ENCODE data around the gene TM4SF20. TPM values are rescaled to one million over a fixed set of nuclear protein-coding genes. Genes with fewer than 3 reads are reported as not detected.
A peak's percentile ranks its signal among the peaks of the same experiment; 100 is the strongest.

TM4SF20 gene
- total and polyA plus RNA-seq, 10 of the 15 experiments (the other 5 are each of a cell fraction or from before 2014, with no cell fraction given) = 0.04 to 0.07 TPM; not detected in 8

DNA sequence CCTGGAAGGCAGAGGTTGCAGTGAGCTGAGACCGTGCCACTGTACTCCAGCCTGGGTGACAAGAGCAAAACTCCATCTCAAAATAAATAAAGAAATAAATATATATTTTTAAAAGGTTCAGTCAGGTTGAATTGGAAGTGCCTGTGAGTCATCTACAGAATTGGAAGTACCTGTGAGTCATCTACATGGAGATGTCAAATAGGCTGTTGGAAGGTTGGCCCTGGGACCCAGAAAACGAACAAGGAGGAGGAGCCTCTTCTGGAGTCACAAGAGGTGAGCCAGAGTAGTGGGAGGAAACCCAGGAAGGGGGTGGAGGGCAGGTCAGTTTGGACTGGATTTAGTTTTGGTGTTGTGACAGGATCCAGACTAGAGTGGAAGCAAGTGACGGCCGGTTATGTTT, 23.9 kb upstream of the TM4SF20 start:
- in situ Hi-C loops (cut with MboI) = loop anchor here (10.0 kb wide), 1 partner anchor 362 kb away; no protein-coding TSS in a partner anchor
- POLR2A ChIA-PET = interaction anchor here (1.0 kb wide), 1 partner anchor 62 kb away, joined by 3 read pairs; no protein-coding TSS in a partner anchor
- ATAC-seq = no peak

More for the DNA sequence above, 23.9 kb upstream of the TM4SF20 start:
- H3K79me2 ChIP-seq (ENCODE audit: control insufficient read depth, insufficient read depth, low read length) = no peaks in the 10 kb centered on the region
- peaks cover 6% of the 10 kb centered on the region for H3K4me1 ChIP-seq (ENCODE audit: control insufficient read depth, insufficient read depth, low read length)
- intact Hi-C loops (cut with micrococcal nuclease; ENCODE audit: unreplicated experiment) = loop anchor here (10.0 kb wide), 2 partner anchors 268 to 452 kb away; no protein-coding TSS in a partner anchor
- no peak overlapping the region for H3K27ac ChIP-seq (ENCODE audit: control insufficient read depth, insufficient read depth)
- no peak overlapping the region for H3K4me2 ChIP-seq (ENCODE audit: control insufficient read depth, insufficient read depth)
- TF ChIP-seq KAT2A (conservative IDR thresholded peaks at IDR 0.05; ENCODE audit: control insufficient read depth, low read depth, low read length) (no peak), NR2F1 (conservative IDR thresholded peaks at IDR 0.05) (no peak), JUNB (IDR thresholded peaks at IDR 0.05) (peak; percentile 32; the same call in 1 of the 2 replicates), KDM1A (IDR thresholded peaks at IDR 0.05; ENCODE audit: borderline replicate concordance) (no peak)
- TF ChIP-seq, protein P1, sequence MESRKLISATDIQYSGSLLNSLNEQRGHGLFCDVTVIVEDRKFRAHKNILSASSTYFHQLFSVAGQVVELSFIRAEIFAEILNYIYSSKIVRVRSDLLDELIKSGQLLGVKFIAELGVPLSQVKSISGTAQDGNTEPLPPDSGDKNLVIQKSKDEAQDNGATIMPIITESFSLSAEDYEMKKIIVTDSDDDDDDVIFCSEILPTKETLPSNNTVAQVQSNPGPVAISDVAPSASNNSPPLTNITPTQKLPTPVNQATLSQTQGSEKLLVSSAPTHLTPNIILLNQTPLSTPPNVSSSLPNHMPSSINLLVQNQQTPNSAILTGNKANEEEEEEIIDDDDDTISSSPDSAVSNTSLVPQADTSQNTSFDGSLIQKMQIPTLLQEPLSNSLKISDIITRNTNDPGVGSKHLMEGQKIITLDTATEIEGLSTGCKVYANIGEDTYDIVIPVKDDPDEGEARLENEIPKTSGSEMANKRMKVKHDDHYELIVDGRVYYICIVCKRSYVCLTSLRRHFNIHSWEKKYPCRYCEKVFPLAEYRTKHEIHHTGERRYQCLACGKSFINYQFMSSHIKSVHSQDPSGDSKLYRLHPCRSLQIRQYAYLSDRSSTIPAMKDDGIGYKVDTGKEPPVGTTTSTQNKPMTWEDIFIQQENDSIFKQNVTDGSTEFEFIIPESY (IDR thresholded peaks at IDR 0.05) = no peak
- H3K9ac ChIP-seq (ENCODE audit: control insufficient read depth, insufficient read depth, low read length) = no peak overlapping the region
- no peak overlapping the region for H2AFZ ChIP-seq (ENCODE audit: control insufficient read depth, low read depth, low read length)
- 48% methylated on average over 4 of the region's 4 CpGs for WGBS (ENCODE audit: insufficient coverage, insufficient replicate concordance, low lambda C conversion rate, missing lambda C conversion rate)
- H3K9me3 ChIP-seq (replicated peaks; ENCODE audit: control insufficient read depth, insufficient read depth, low read length) = no peaks in the 10 kb centered on the region
- ChIA-PET CTCF (interaction anchor here (0.6 to 1.1 kb wide), 3 partner anchors 165 to 362 kb away, joined by 3 to 4 read pairs (median 3); no protein-coding TSS in a partner anchor), RAD21 (ENCODE audit: unreplicated experiment) (no interaction called here), SMC1A (ENCODE audit: uncharacterized antibody, unreplicated experiment) (interaction anchor here (0.8 to 4.2 kb wide), 2 partner anchors 17 to 61 kb away, joined by 3 to 14 read pairs; no protein-coding TSS in a partner anchor)
- no peaks in the 10 kb centered on the region for H3K27me3 ChIP-seq (replicated peaks in 1 of 2; ENCODE audit: control insufficient read depth in 2 of 2, insufficient read depth in 2 of 2, low read length in 1 of 2)
- H4K20me1 ChIP-seq (ENCODE audit: control insufficient read depth, insufficient read depth) = no peaks in the 10 kb centered on the region
- DNase-seq (ENCODE audit: low read depth, low spot score) (no peak), FAIRE-seq (no peak)
- no TSS peak for BruUV-seq (replicated peaks)
- H3K36me3 ChIP-seq (ENCODE audit: control insufficient read depth in 2 of 2, insufficient read depth in 2 of 2, low read length in 1 of 2) = no peaks in the 10 kb centered on the region
- H3K4me3 ChIP-seq = no peak overlapping the region

All from GM12878 (cell line).